Measurements from ENCODE around the gene PSME3IP1.

Gene PSME3IP1

DNA sequence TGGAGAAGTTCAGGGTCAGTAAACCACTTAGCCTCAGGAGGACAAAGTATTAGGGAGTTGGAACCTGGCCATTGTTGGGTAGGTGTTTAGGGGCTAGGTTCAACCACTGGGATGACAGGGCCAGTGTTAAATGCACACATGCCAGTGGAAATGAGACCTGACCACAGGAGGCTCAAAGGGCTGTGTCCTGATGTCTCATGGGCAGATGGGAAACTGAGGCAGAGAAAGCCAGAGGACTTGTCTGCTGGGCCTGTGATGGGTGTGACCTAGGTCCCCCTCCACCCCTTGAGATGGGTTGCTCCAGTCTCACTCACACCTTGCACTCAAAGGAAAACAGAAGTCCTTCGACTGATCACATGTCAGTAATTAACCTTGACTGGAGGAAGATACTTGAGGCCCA, 77.4 kb downstream of the PSME3IP1 start:
- Histone ChIP-seq H3K4me1 (ENCODE audit: insufficient read depth, low read length, poor library complexity, severe bottlenecking) (peaks cover 24% of the 10 kb centered on the region), H2AFZ (ENCODE audit: low read length) (no peak overlapping the region), H3K9me3 (ENCODE audit: insufficient read depth, low read depth, low read length) (no peaks in the 10 kb centered on the region), H3K36me3 (ENCODE audit: insufficient read depth, low read length) (peaks cover 6% of the 10 kb centered on the region; the same call in 1 of the 2 replicates), H3K9me2 (replicated peaks; ENCODE audit: low read depth, low read length) (no peaks in the 10 kb centered on the region), H3F3A (ENCODE audit: low read depth) (no peaks in the 10 kb centered on the region), H3K27me3 (ENCODE audit: insufficient read depth, low read length, poor library complexity, severe bottlenecking) (no peaks in the 10 kb centered on the region), H3K4me3 (ENCODE audit: low read length, poor library complexity, severe bottlenecking) (no peak overlapping the region), H3K4me2 (ENCODE audit: low read depth, low read length, poor library complexity, severe bottlenecking) (no peak overlapping the region), H4K20me1 (ENCODE audit: insufficient read depth, low read length, poor library complexity, severe bottlenecking) (peaks cover 4% of the 10 kb centered on the region), H3K79me2 (ENCODE audit: insufficient read depth, low read length) (peaks cover 35% of the 10 kb centered on the region), H3K9ac (ENCODE audit: low read depth, low read length, poor library complexity, severe bottlenecking) (no peak overlapping the region)
- TF ChIP-seq, protein P1, sequence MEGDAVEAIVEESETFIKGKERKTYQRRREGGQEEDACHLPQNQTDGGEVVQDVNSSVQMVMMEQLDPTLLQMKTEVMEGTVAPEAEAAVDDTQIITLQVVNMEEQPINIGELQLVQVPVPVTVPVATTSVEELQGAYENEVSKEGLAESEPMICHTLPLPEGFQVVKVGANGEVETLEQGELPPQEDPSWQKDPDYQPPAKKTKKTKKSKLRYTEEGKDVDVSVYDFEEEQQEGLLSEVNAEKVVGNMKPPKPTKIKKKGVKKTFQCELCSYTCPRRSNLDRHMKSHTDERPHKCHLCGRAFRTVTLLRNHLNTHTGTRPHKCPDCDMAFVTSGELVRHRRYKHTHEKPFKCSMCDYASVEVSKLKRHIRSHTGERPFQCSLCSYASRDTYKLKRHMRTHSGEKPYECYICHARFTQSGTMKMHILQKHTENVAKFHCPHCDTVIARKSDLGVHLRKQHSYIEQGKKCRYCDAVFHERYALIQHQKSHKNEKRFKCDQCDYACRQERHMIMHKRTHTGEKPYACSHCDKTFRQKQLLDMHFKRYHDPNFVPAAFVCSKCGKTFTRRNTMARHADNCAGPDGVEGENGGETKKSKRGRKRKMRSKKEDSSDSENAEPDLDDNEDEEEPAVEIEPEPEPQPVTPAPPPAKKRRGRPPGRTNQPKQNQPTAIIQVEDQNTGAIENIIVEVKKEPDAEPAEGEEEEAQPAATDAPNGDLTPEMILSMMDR (conservative IDR thresholded peaks at IDR 0.05; ENCODE audit: low read length) = no peak
- no peak for TF ChIP-seq EZH2phosphoT487 (IDR thresholded peaks at IDR 0.05; ENCODE audit: borderline replicate concordance)

DNA sequence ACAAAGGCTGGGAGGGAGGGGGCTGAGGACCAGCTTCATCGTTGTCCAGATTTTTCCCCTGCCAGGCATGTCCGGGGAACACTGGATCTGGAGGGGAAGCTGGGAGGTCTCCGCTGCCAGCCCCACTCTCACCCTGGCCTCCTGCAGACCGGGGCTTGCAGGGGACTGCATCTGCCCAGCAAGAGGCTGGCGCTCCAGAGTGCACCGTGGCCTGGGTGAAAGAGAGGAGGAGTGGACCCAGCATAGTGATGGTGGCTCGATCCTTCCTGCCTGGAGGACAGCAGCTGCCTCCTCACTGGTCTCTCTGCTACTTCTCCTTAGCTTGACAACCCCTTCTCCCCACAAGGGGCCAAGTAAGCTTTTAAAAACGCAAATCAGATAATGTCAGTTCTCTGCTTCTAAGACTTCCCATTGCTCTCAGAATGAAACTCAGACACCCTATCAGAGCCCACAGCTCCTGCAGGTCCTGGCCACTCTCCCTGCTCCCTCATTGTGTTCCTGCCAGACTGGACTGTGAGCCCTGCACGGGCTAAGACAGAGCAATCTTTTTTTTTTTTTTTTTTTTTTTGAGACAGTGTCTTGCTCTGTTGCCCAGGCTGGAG, 78.4 kb downstream of the PSME3IP1 start:
- Histone ChIP-seq H3K36me3 (ENCODE audit: insufficient read depth, low read length) (no peaks in the 10 kb centered on the region), H3K79me2 (ENCODE audit: insufficient read depth, low read length) (peaks cover 35% of the 10 kb centered on the region), H3K4me2 (ENCODE audit: low read depth, low read length, poor library complexity, severe bottlenecking) (no peak overlapping the region), H3K27me3 (ENCODE audit: insufficient read depth, low read length, poor library complexity, severe bottlenecking) (no peaks in the 10 kb centered on the region), H2AFZ (ENCODE audit: low read length) (no peak overlapping the region), H3K4me3 (ENCODE audit: low read length, poor library complexity, severe bottlenecking) (no peak overlapping the region), H3K9ac (ENCODE audit: low read depth, low read length, poor library complexity, severe bottlenecking) (no peak overlapping the region), H3K9me2 (replicated peaks; ENCODE audit: low read depth, low read length) (no peaks in the 10 kb centered on the region), H3K9me3 (ENCODE audit: insufficient read depth, low read depth, low read length) (no peaks in the 10 kb centered on the region), H3K4me1 (ENCODE audit: insufficient read depth, low read length, poor library complexity, severe bottlenecking) (peaks cover 24% of the 10 kb centered on the region), H4K20me1 (ENCODE audit: insufficient read depth, low read length, poor library complexity, severe bottlenecking) (peaks cover 4% of the 10 kb centered on the region), H3F3A (ENCODE audit: low read depth) (no peaks in the 10 kb centered on the region)
- TF ChIP-seq EZH2phosphoT487 (IDR thresholded peaks at IDR 0.05; ENCODE audit: borderline replicate concordance) = no peak
- TF ChIP-seq, protein P1 (conservative IDR thresholded peaks at IDR 0.05; ENCODE audit: low read length) = no peak

DNA sequence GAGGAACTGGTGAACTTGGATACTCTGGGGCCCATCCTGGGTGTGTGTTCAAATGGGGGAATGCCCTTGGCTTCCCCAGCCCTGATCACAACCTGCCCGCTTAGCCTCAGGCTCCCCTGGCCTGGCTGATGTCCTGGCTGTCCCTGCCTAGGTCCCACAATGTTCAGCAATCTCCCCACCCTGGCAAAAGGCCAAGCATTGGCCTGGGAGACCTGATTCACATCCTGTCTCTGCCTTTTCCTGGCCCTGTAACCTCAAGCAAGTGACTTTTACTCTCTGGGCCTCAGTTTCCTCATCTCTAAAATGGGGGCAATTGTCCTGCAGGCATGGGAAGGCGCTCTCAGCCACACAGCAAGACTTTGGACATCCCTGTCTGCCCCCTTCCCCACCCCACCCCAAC, 79.1 kb downstream of the PSME3IP1 start:
- Histone ChIP-seq H3K4me2 (ENCODE audit: low read depth, low read length, poor library complexity, severe bottlenecking) (no peak overlapping the region), H3F3A (ENCODE audit: low read depth) (no peaks in the 10 kb centered on the region), H3K4me1 (ENCODE audit: insufficient read depth, low read length, poor library complexity, severe bottlenecking) (peaks cover 24% of the 10 kb centered on the region), H3K9me2 (replicated peaks; ENCODE audit: low read depth, low read length) (no peaks in the 10 kb centered on the region), H3K9me3 (ENCODE audit: insufficient read depth, low read depth, low read length) (no peaks in the 10 kb centered on the region), H3K4me3 (ENCODE audit: low read length, poor library complexity, severe bottlenecking) (no peak overlapping the region), H4K20me1 (ENCODE audit: insufficient read depth, low read length, poor library complexity, severe bottlenecking) (peaks cover 4% of the 10 kb centered on the region), H3K9ac (ENCODE audit: low read depth, low read length, poor library complexity, severe bottlenecking) (no peak overlapping the region), H3K36me3 (ENCODE audit: insufficient read depth, low read length) (no peaks in the 10 kb centered on the region), H2AFZ (ENCODE audit: low read length) (no peak overlapping the region), H3K79me2 (ENCODE audit: insufficient read depth, low read length) (peaks cover 35% of the 10 kb centered on the region), H3K27me3 (ENCODE audit: insufficient read depth, low read length, poor library complexity, severe bottlenecking) (no peaks in the 10 kb centered on the region)
- no peak for TF ChIP-seq EZH2phosphoT487 (IDR thresholded peaks at IDR 0.05; ENCODE audit: borderline replicate concordance)
- TF ChIP-seq, protein P1 (conservative IDR thresholded peaks at IDR 0.05; ENCODE audit: low read length) = no peak
